DND-41 (cell line): Measurements from ENCODE around the gene KCNJ6.

Experiments used
- ATAC-seq: fragments of 200-7000 bp; cut with Tn5 transposase; 3 replicates; pipeline ENCODE4 v1.9.1; 2021; ENCODE audit warnings: low read depth; ENCODE audit not compliant: insufficient read depth
- DNase-seq: peaks from one replicate; pipeline ENCODE4 v3.0.0-alpha.2; 2020
- H2AFZ ChIP-seq: 2 replicates; pipeline ENCODE4 v1.6.0; 2012; ENCODE audit warnings: low read depth, low read length
- H3K27ac ChIP-seq: 2 replicates; pipeline ENCODE4 v1.5.1; 2012; ENCODE audit warnings: low read length, inconsistent platforms
- H3K27me3 ChIP-seq: fragments of 200-600 bp; sonication (generic); 2 replicates; pipeline ENCODE4 v1.6.0; 2012; ENCODE audit warnings: low read length, mild to moderate bottlenecking, inconsistent platforms; ENCODE audit not compliant: insufficient read depth, poor library complexity
- H3K36me3 ChIP-seq: 2 replicates; pipeline ENCODE4 v1.5.1; 2012; ENCODE audit warnings: low read length, inconsistent platforms; ENCODE audit not compliant: insufficient read depth
- H3K4me1 ChIP-seq: 2 replicates; pipeline ENCODE4 v1.5.1; 2012; ENCODE audit warnings: mild to moderate bottlenecking, low read length; ENCODE audit not compliant: insufficient read depth
- H3K4me2 ChIP-seq: 2 replicates; pipeline ENCODE4 v1.6.0; 2012; ENCODE audit warnings: mild to moderate bottlenecking, moderate library complexity, low read length, inconsistent platforms; ENCODE audit not compliant: insufficient read depth
- H3K4me3 ChIP-seq, 2 experiments: fragments of 200-600 bp in 1 of 2; shearing (Covaris generic) in 1 of 2; 2 replicates each; pipeline ENCODE4 v1.5.1; 2012 to 2016; ENCODE audit warnings: inconsistent platforms in 2 of 2, low read length in 2 of 2, mild to moderate bottlenecking in 2 of 2, low read depth in 1 of 2, moderate library complexity in 1 of 2
- H3K79me2 ChIP-seq: 2 replicates; pipeline ENCODE4 v1.6.0; 2012; ENCODE audit warnings: low read length, inconsistent platforms; ENCODE audit not compliant: insufficient read depth
- H3K9ac ChIP-seq: 2 replicates; pipeline ENCODE4 v1.6.0; 2012; ENCODE audit warnings: low read depth, mild to moderate bottlenecking, inconsistent platforms, low read length, moderate library complexity
- H3K9me3 ChIP-seq: 2 replicates; pipeline ENCODE4 v1.5.1; 2012; ENCODE audit warnings: low read length, moderate library complexity, mild to moderate bottlenecking, inconsistent platforms; ENCODE audit not compliant: insufficient read depth, severe bottlenecking
- H4K20me1 ChIP-seq: 2 replicates; pipeline ENCODE4 v1.6.0; 2012; ENCODE audit warnings: low read length; ENCODE audit not compliant: insufficient read depth
- EZH2 ChIP-seq: IDR thresholded peaks from 3 replicates; pipeline ENCODE4 v1.6.1; 2012; ENCODE audit warnings: borderline replicate concordance, low read depth, mild to moderate bottlenecking, moderate library complexity, low read length, inconsistent platforms; ENCODE audit not compliant: severe bottlenecking
- TF ChIP-seq, protein P1 (sequence below): IDR thresholded peaks from 2 replicates; pipeline ENCODE4 v1.5.1; 2012; ENCODE audit warnings: borderline replicate concordance, low read length, moderate library complexity, mild to moderate bottlenecking; ENCODE audit not compliant: poor library complexity, severe bottlenecking; ENCODE audit errors: extremely low read depth

Gene KCNJ6

GRCh38 chr21:37817242-37817641, 99.0 kb downstream of the KCNJ6 start:
- ATAC-seq: no peak
- no peaks in the 10 kb centered on the region for H4K20me1 ChIP-seq
- peaks cover 13% of the 10 kb centered on the region for H3K27me3 ChIP-seq
- no peak overlapping the region for H2AFZ ChIP-seq
- H3K27ac ChIP-seq: no peak overlapping the region
- no peak for DNase-seq
- no peaks in the 10 kb centered on the region for H3K79me2 ChIP-seq
- no peaks in the 10 kb centered on the region for H3K36me3 ChIP-seq
- no peak overlapping the region for H3K4me3 ChIP-seq
- no peaks in the 10 kb centered on the region for H3K4me1 ChIP-seq
- H3K9me3 ChIP-seq: no peaks in the 10 kb centered on the region
- no peak for TF ChIP-seq EZH2
- TF ChIP-seq, protein P1, sequence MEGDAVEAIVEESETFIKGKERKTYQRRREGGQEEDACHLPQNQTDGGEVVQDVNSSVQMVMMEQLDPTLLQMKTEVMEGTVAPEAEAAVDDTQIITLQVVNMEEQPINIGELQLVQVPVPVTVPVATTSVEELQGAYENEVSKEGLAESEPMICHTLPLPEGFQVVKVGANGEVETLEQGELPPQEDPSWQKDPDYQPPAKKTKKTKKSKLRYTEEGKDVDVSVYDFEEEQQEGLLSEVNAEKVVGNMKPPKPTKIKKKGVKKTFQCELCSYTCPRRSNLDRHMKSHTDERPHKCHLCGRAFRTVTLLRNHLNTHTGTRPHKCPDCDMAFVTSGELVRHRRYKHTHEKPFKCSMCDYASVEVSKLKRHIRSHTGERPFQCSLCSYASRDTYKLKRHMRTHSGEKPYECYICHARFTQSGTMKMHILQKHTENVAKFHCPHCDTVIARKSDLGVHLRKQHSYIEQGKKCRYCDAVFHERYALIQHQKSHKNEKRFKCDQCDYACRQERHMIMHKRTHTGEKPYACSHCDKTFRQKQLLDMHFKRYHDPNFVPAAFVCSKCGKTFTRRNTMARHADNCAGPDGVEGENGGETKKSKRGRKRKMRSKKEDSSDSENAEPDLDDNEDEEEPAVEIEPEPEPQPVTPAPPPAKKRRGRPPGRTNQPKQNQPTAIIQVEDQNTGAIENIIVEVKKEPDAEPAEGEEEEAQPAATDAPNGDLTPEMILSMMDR: no peak
- no peak overlapping the region for H3K9ac ChIP-seq
- H3K4me2 ChIP-seq: no peak overlapping the region

DNA sequence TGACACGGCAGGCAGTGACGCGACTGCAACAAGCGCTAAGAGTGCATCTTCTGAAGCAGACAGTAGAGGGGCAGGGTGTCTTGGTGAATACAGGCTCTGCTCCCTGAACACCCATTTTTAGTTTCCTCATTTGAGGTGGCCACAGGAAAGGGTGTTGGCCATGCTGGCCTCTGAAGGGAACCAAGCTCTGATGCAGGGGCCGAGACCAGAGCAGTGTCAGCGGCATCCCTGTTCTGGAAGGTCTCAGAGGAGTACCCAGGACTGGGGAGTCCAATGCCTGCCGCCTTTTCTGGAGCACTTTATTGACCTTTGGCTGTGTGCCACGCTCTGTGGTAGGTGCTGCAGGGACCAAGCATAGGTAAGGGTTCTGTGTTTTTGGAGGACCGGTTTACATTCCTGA, 100.4 kb downstream of the KCNJ6 start:
- no peaks in the 10 kb centered on the region for H3K79me2 ChIP-seq
- no peak overlapping the region for H3K9ac ChIP-seq
- DNase-seq (no peak), ATAC-seq (no peak)
- no peaks in the 10 kb centered on the region for H3K36me3 ChIP-seq
- H2AFZ ChIP-seq: no peak overlapping the region
- peaks cover 12% of the 10 kb centered on the region for H3K27me3 ChIP-seq
- no peak overlapping the region for H3K27ac ChIP-seq
- H3K4me1 ChIP-seq: no peaks in the 10 kb centered on the region
- no peaks in the 10 kb centered on the region for H4K20me1 ChIP-seq
- no peak overlapping the region for H3K4me2 ChIP-seq
- H3K9me3 ChIP-seq: no peaks in the 10 kb centered on the region
- no peak overlapping the region for H3K4me3 ChIP-seq
- TF ChIP-seq, protein P1: no peak
- no peak for TF ChIP-seq EZH2

GRCh38 chr21:37811711-37812110, 104.5 kb downstream of the KCNJ6 start:
- no peak for ATAC-seq
- H4K20me1 ChIP-seq: no peaks in the 10 kb centered on the region
- no peaks in the 10 kb centered on the region for H3K4me1 ChIP-seq
- H3K9me3 ChIP-seq: no peaks in the 10 kb centered on the region
- no peak overlapping the region for H3K9ac ChIP-seq
- no peak for DNase-seq
- no peak overlapping the region for H3K4me3 ChIP-seq
- H3K27me3 ChIP-seq: no peaks in the 10 kb centered on the region
- TF ChIP-seq, protein P1: no peak
- TF ChIP-seq EZH2: no peak
- no peaks in the 10 kb centered on the region for H3K79me2 ChIP-seq
- no peak overlapping the region for H3K4me2 ChIP-seq
- H3K27ac ChIP-seq: no peak overlapping the region
- H3K36me3 ChIP-seq: no peaks in the 10 kb centered on the region
- H2AFZ ChIP-seq: no peak overlapping the region

GRCh38 chr21:37808261-37808660, 108.0 kb downstream of the KCNJ6 start:
- Histone ChIP-seq H3K27me3 (peaks cover under 1% of the 10 kb centered on the region), H3K4me2 (no peak overlapping the region), H3K4me1 (no peaks in the 10 kb centered on the region), H3K27ac (no peak overlapping the region), H3K9me3 (no peaks in the 10 kb centered on the region), H4K20me1 (no peaks in the 10 kb centered on the region), H3K36me3 (no peaks in the 10 kb centered on the region), H3K79me2 (no peaks in the 10 kb centered on the region), H3K9ac (no peak overlapping the region), H2AFZ (no peak overlapping the region), H3K4me3 (no peak overlapping the region)
- ATAC-seq (no peak), DNase-seq (no peak)
- TF ChIP-seq, protein P1: no peak
- TF ChIP-seq EZH2: no peak
